Lower lobe of right lung (tissue), 2 donors: ENCODE results near the gene SLX4. TPM values are rescaled to one million over a fixed set of nuclear protein-coding genes. Genes with fewer than 3 reads are reported as not detected.

Experiments used
- ATAC-seq, 2 donors: fragments of 200-7000 bp; cut with Tn5 transposase; one replicate each; pipeline ENCODE4 v1.9.1; 2020 to 2022; ENCODE audit warnings: mild to moderate bottlenecking in 2 of 2, moderate library complexity in 2 of 2
- DNase-seq: peaks from one replicate; pipeline ENCODE4 v3.0.0-alpha.2; 2020
- H3K27ac ChIP-seq: fragments of 200-600 bp; one replicate; pipeline ENCODE4 v1.8.0; 2022
- H3K27me3 ChIP-seq: fragments of 200-600 bp; one replicate; pipeline ENCODE4 v1.8.0; 2022; ENCODE audit warnings: low read depth
- H3K36me3 ChIP-seq: fragments of 200-600 bp; one replicate; pipeline ENCODE4 v1.8.0; 2022; ENCODE audit warnings: mild to moderate bottlenecking
- H3K4me1 ChIP-seq: fragments of 200-600 bp; one replicate; pipeline ENCODE4 v1.8.0; 2022
- H3K4me3 ChIP-seq: fragments of 200-600 bp; one replicate; pipeline ENCODE4 v1.8.0; 2022; ENCODE audit warnings: mild to moderate bottlenecking
- H3K9me3 ChIP-seq: fragments of 200-600 bp; one replicate; pipeline ENCODE4 v1.8.0; 2022
- intact Hi-C: fragments of 100-400 bp; cut with DNase I; formaldehyde crosslinking; loops from one replicate; pipeline ENCODE4 v1.11.0; 2022
- total RNA-seq: library from RNA; stranded (reverse); fragmentation: NEBNext Ultra II Directional; extraction: Animal tissue kit (Norgen Biotek cat#: 25700); gene quantifications from one replicate; pipeline ENCODE4 v1.2.1, GENCODE V29; 2021
- TF ChIP-seq, protein P1 (sequence below): fragments of 200-600 bp; IDR thresholded peaks from one replicate; pipeline ENCODE4 v1.8.0; 2022; ENCODE audit warnings: antibody characterized with exemption, mild to moderate bottlenecking
- donor health status: DM: no; HTN: yes; CAD: no; lungs with severe emphysema.

SLX4 gene
- total RNA-seq, 1 donor from 2014 or later: 5.7 TPM

DNA sequence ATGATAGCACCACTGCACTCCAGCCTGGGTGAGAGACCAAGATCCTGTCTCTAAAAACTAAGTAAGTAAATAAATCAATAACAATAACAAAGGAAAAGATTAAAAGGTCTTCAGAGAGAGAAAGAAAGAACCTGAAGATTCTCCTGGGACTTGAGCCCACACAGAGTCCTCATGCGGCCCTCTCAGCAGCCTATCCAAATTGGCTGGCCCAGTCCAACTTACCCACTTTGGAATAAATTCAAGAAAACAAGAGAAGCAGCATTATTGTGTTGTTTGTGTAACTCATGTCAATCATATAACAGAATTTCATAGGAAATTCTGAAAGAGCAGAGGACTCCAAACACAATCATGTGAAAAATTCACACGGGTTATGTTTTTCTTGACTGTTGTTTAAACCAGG is 3.8 kb downstream of the SLX4 start:
- ATAC-seq: no peak
- intact Hi-C loops: no loop called here
- TF ChIP-seq, protein P1, sequence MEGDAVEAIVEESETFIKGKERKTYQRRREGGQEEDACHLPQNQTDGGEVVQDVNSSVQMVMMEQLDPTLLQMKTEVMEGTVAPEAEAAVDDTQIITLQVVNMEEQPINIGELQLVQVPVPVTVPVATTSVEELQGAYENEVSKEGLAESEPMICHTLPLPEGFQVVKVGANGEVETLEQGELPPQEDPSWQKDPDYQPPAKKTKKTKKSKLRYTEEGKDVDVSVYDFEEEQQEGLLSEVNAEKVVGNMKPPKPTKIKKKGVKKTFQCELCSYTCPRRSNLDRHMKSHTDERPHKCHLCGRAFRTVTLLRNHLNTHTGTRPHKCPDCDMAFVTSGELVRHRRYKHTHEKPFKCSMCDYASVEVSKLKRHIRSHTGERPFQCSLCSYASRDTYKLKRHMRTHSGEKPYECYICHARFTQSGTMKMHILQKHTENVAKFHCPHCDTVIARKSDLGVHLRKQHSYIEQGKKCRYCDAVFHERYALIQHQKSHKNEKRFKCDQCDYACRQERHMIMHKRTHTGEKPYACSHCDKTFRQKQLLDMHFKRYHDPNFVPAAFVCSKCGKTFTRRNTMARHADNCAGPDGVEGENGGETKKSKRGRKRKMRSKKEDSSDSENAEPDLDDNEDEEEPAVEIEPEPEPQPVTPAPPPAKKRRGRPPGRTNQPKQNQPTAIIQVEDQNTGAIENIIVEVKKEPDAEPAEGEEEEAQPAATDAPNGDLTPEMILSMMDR: no peak
- Histone ChIP-seq H3K27me3 (no peaks in the 10 kb centered on the region), H3K4me1 (peaks cover 15% of the 10 kb centered on the region), H3K27ac (no peak overlapping the region), H3K36me3 (peaks cover 32% of the 10 kb centered on the region), H3K9me3 (no peaks in the 10 kb centered on the region), H3K4me3 (no peak overlapping the region)
- DNase-seq: no peak

DNA sequence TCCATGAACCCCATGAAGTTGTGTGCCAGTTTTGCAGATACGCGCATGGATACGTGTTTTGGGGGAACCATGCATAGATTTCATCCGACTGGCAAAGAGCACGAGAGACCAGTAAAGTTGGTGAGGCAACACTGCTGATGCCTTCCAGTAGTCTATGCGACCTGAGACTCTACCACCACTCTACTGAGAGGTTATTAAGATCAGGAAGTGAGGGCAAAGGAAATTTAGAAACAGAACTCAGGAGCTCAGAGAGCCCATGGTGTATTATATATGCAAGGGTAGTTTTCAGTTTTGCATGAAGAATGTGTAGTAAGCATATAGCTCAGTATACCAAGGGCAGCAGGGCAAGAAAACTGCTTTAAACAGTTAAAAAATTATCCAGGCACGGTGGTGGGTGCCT is 4.2 kb downstream of the SLX4 start:
- Histone ChIP-seq H3K9me3 (no peaks in the 10 kb centered on the region), H3K27ac (no peak overlapping the region), H3K36me3 (peaks cover 37% of the 10 kb centered on the region), H3K27me3 (no peaks in the 10 kb centered on the region), H3K4me3 (no peak overlapping the region), H3K4me1 (peaks cover 10% of the 10 kb centered on the region)
- intact Hi-C loops: no loop called here
- no peak for DNase-seq
- TF ChIP-seq, protein P1: no peak
- ATAC-seq: no peak

DNA sequence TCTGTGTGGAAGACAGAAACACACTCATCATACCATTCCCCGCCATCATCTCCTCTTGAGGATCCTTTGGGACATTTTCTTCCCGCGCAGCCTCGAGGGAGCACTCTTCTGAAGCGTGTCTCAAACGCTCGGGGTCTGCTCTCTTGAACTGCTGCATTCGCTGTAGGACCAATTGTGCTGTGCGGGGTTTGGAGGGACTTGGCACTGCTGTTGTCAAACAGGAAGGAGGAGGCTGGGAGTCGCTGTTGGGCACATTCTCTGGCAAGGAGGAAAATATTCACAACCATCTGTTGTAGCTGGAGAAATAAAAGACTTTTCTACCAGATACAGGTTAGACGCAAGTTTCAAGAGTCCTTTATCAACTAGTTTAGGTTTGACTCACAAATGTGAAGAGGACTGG is 5.0 kb downstream of the SLX4 start:
- DNase-seq: no peak
- ATAC-seq: no peak
- H3K36me3 ChIP-seq: peaks cover 43% of the 10 kb centered on the region
- intact Hi-C loops: no loop called here
- no peak overlapping the region for H3K4me3 ChIP-seq
- no peaks in the 10 kb centered on the region for H3K9me3 ChIP-seq
- H3K27me3 ChIP-seq: no peaks in the 10 kb centered on the region
- peaks cover 8% of the 10 kb centered on the region for H3K4me1 ChIP-seq
- TF ChIP-seq, protein P1: no peak
- H3K27ac ChIP-seq: no peak overlapping the region

DNA sequence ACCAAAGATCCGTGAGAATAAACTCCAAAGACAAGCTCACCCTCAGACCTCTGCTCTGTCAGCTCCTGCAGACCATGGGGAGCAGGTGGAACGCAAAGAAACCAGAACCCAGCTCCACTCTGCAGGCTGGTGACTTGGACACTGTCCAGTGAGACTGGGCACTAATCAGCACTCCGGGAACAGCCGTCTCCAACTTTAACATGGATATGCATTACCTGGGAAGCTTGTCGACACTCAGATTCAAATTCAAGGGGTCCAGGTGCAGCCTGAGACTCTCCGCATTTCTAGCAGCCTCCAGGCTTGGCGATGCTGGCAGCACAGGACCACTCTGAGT is 9.1 kb downstream of the SLX4 start:
- H3K4me3 ChIP-seq: no peak overlapping the region
- no peak for DNase-seq
- intact Hi-C loops: no loop called here
- H3K36me3 ChIP-seq: peaks cover 44% of the 10 kb centered on the region
- no peaks in the 10 kb centered on the region for H3K4me1 ChIP-seq
- H3K27ac ChIP-seq: no peak overlapping the region
- no peak for ATAC-seq
- no peaks in the 10 kb centered on the region for H3K9me3 ChIP-seq
- H3K27me3 ChIP-seq: no peaks in the 10 kb centered on the region
- TF ChIP-seq, protein P1: no peak

DNA sequence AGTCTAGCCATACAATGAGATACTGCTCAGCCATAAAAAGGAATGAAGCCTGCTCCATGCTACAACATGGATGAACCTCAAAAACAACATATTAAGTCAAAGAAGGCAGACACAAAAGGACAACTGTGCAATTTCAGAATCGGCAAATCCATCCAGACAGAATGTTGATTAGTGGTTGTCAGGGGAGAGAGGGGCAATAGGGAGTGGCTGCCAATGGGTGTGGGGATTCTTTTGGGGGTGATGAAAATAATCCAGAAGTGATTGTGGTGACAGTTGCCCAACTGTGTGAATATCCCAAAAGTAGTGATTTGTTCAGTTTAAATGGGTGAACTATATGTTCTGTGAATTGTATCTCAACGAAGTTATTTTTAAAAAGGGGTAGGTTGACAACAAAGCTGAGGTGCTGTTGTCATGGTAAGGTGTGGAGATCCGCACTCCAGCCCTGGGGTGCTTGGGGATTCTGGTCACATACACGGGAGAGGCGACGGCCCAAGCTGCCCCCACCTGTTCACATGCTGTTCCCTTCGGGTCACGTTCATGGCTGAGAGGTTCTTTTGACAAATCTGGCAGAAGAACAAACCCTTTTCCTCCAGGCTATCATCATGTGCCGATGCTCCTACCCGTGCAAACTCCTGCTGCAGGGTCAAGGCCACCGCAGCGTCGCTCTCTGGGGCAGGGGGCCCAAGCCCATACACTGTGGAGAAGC is 9.6 kb downstream of the SLX4 start:
- TF ChIP-seq, protein P1: no peak
- Histone ChIP-seq H3K9me3 (no peaks in the 10 kb centered on the region), H3K36me3 (peaks cover 44% of the 10 kb centered on the region), H3K4me1 (no peaks in the 10 kb centered on the region), H3K4me3 (no peak overlapping the region), H3K27me3 (no peaks in the 10 kb centered on the region), H3K27ac (no peak overlapping the region)
- ATAC-seq (no peak), DNase-seq (no peak)
- intact Hi-C loops: no loop called here
